Inflammatory macrophage treated with lipopolysaccharide for 1 hour (primary cell): ENCODE measurements around the gene OTOP2.

ENCODE experiments used
- DNase-seq, 2 donors: peaks; one replicate each; pipeline ENCODE4 v3.0.0-alpha.2; 2020 to 2022

The OTOP2 gene

DNA sequence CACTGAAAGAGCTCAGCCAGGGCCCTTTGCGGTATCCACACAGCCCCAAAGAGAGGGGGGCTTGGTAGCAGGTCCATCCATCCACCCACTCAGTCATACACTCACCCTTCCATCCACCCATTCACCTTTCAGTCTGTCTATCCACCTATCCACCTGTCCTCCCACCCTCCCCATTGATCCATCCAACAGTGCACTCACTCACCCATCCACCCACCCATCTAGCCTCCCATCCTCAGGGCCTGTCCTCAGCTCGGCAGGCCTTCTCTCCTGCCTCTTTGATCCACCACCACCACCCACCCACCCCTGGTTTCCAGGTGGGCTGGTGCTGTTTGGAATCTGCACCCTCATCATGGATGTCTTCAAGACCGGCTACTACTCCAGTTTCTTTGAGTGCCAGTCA lies 1.2 kb downstream of the OTOP2 start:
- no peak for DNase-seq

DNA sequence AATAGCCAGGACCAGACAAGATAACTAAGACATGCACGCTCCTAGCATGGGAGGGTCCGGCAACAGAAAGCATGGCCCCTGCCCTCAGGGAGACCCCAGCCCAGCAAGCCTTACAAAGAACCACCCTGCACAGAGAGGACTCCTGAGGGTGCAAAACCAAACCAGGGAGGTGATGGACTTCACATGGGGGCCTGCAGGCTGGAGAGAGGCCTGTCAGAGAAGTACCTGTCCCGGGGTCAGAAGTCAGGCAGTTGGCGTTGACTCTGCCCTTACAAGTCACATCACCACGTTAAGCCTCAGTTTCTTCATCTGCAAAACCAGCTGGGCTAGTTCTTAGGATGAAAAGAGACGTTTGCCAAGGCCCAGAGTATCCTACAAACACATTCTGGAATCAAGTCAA lies 4.7 kb downstream of the OTOP2 start:
- no peak for DNase-seq

DNA sequence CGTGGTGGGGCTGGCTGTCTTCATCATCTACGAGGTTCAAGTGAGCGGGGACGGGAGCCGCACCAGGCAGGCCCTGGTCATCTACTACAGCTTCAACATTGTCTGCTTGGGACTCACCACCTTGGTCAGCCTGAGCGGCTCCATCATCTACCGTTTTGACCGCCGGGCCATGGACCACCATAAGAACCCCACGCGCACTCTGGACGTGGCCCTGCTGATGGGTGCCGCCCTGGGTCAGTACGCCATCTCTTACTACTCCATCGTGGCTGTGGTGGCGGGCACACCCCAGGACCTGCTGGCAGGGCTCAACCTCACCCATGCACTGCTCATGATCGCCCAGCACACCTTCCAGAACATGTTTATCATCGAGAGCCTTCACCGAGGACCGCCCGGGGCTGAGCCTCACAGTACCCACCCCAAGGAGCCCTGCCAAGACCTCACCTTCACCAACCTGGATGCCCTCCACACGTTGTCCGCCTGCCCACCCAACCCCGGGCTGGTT lies 6.5 kb downstream of the OTOP2 start:
- no peak for DNase-seq

DNA sequence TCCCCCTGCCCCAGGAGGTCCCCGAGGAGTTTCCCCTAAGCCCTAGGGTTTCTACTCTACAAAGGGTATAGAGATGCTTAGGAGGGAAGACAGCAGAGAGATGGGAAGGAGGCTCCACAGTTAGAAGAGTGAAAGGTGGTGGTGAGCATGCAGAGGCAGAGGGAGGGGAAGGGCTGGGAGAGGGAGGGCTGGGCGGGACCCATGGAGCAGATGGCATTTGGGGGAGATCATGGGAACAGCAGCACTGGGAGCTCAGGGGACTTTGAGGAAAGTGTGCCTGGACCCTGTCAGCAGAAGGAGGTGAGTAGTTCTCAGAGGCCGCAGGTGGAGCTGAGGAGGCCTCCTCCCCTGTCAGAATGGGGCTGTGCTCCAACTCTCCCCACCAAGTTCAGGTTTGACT lies 11.0 kb downstream of the OTOP2 start:
- no peak for DNase-seq

DNA sequence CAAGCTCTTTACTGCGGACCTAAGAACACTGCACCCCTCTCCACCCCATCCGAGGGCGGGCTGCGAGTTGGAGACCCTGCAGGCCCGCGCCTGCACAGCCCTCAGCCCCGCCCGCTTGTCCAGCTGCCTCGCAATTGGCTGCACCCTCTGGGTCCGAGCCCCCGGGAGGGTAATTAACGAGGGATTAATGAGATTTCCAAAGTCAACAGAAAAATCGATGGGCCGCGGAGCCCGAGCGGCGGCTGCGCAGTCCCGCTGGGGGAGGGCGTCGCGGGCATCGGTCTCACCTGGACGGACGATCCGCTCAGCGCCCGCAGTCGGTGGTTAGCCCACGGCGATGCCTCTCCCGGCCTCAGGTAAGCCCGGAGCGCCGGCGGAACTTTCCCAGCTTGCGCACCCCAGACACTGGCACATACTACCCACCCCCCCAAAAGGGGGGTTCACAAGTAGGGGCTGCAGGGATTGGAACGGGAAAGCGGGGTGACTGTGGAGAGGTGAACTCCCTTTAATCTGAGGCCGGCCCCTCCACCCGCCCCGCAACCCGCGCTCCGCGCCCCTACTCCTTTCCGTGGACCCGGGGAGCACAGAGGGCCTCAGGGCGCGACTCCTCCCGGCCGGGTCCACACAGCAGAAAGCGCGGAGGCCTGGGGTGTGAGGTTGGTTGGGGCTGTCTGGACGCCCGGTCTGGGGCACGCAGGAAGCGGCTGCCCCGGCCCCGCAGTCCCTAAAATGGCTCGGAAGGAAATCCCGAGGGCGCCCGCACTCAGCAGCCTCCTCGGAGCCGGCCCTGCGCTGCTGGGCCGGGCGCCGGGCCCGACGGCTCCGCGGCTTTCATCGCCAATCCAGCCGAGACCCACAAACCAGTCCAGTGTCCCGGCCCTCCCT lies 11.8 kb downstream of the OTOP2 start, which contains the start of gene OTOP3:
TSS of gene OTOP3 (plus strand) at position 314 of the 885 bp plus-strand sequence. CDS start at position 338, 24 bp downstream.
- DNase-seq, result no peak

DNA sequence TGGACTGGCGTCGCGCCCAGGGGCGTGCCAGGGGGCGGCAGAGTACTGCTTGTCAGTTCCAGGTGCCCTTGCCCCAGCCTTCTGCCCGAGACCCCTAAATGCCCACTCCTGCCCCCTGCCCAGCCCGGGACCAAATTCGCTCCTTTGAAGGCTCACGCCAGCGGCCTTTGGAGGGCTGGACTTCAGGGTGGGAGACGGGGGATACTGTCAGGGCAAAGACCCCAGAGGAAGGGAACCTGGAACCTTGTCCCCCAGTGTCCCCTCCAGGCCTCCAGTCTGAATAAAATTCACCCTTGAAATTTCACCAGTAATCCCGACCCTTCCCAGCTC lies 12.4 kb downstream of the OTOP2 start:
- no peak for DNase-seq

DNA sequence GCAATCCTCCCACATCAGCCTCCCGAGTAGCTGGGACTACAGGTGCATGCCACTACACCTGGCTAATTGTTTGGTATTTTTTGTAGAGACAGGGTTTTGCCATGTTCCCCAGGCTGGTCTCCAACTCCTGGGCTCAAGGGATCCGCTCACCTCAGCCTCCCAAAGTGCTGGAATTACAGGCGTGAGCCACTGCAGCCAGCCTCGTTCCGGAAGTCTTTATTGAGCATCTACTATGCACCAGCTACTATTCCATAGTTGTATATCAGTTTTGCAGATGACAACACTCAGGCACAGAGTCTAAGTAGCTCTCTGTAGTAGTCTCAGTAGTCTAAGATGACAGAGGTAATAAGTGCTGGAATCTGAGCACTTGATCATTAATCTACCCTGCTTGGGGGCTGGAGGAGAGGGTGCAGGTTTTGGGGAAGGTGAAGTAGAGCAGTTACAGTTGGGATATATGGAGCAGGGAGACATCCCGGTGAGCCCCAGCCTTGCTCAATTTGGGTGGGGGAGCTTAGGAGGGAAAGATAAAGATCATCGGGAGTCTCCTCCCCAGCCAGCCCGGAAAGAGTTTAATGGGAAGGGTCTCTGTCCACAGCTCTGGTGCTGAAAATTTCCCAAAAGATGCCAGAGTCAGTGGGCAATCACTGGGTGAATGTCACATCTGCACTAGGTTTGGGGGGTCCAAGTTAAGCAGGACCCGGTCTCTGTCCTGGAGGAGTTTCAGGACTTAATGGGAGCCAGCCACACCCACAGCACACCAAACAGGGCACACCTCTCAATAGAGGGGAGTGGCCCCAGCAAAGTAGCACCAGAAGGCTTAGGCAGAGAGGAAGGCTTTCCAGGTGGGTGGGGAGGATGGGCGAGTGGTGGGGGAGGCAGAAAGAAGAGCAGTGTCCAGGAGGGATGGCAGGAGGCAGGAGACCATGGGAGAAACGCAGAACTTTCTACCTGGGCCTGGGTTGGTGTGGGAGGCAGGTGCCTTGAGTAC lies 13.3 kb downstream of the OTOP2 start:
- no peak for DNase-seq

DNA sequence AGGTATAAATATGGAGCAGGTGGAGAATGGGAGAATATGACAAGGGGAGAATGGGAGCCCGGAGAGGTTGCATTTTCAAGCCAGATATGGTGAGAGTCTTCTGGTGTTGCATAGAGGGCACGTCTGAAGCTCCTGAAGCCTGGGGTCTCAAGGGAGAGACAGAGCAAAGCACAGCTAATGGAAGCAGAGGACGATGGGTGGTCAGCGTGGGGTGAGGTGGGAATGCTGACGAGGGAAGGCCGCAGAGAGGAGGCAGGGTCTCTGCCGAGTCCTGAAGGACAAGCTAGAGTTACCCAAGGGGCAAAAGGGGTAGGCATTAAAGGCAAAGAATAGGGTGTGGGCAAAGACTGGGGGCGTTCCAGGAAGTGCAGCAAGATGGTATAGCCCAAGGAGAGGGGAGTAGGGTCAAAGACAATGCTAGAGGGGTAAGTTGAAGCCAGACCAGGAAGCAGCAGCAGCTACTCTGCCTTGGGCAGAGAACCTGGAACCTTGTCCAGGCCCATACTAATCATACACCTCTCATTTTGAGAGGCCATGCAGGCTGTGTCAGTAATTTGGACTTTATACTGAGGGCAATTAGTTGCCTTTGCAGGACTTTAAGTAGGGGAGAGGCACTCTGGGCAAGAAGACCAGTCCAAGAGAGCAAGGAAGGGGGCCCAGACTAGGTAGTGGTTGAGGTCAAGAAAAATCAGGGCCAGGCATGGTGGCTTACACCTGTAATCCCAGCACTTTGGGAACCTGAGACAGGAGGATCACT lies 14.3 kb downstream of the OTOP2 start:
- DNase-seq, result no peak

DNA sequence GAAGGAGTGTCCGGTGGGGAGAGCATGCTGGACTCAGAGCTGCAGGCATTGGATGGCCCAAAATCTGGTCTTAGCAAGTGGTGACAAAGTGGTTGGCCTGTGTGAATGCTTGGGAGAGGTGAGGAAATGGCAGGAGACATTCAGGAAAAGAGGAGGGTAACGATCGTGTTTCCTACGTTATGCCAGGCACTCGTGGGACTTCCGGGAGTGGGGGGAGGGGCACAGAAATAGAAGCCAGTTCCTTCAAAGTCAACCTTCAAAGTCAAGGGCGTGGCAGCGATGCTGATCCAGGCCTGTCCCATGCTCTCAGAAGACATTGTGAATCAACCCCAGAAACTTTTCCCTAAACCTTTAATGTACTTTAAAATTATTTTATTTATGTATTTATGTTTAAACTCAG lies 15.5 kb downstream of the OTOP2 start:
- DNase-seq, result no peak

DNA sequence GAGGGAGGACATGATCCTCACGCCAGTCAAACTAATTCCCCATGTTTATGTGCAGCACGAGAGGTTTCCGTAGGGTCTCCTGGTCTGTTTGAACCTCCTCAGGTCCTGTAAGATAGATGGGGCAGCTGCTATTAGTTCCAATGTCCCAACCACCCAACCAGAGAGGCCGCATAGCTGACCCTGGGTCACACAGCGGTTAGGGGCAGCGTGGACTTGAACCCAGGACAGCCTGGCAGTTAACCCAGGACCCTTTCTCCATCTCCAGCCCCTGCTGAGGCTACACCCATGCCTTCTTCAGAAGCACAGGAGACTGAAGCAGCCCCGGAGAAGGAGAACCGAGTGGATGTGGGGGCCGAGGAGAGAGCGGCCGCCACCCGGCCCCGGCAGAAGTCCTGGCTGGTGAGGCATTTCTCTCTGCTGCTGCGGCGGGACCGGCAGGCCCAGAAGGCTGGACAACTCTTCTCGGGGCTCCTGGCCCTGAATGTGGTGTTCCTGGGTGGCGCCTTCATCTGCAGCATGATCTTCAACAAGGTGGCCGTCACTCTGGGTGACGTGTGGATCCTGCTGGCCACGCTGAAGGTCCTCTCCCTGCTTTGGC lies 17.2 kb downstream of the OTOP2 start:
- DNase-seq, result no peak

DNA sequence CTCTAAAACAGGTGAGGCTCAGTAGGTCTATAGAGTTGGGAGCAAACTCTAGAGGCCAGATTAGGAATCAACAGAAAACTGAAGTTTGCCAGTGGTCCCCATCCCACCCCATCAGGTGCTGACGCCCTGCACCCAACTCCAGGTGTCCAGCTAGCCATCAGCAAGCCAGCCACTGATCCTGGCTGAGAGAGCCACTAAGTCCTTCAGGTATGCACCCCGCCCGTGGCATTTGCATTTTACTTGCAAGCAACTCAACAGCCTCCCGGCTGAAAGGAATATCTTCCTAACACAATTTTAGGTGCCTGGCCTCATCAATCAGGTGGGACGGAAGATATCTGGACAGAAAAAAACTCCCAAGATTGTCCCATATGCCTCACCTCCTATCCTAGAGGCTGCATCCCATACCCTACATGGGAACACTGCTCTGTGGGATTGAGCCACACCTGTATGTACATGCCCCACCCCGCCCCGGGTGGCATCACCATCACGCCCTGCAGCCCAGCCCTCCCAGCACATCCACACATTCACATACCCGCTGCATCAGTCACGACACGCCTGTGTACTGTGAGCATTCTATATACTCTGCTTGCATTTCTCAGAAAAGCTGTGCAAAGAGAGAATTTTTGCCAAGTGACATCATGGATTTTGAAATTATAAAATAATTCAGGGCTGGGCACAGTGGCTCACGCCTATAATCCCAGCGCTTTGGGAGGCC lies 19.9 kb downstream of the OTOP2 start:
- no peak for DNase-seq

DNA sequence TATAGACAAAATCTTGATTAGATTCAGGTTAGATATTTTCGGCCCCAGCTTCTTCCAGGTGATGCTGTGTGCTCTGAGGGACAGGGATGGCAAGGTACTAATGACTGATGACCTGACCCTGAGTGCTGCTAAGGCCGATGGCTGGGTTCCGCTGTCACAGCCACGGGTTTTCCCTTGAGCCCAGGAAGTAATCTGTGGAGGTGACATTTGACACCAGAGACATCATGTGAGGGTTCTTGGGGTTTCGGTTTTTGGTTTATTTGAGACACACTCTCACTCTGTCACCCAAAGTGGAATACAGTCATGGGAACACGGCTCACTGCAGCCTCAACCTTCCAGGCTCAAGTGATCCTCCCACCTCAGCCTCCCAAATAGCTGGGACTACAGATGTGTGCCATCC lies 21.5 kb downstream of the OTOP2 start:
- DNase-seq, result peak in 1 of 2 donors; percentile 29

DNA sequence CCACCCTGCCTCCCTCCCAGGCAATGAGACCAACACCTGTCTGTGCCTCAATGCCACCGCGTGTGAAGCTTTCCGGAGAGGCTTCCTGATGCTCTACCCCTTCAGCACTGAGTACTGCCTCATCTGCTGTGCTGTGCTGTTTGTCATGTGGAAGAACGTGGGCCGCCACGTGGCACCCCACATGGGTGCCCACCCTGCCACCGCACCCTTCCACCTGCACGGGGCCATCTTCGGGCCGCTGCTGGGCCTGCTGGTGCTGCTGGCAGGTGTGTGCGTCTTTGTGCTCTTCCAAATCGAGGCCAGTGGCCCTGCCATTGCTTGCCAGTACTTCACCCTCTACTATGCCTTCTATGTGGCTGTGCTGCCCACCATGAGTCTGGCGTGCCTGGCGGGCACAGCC lies 22.6 kb downstream of the OTOP2 start:
- no peak for DNase-seq

DNA sequence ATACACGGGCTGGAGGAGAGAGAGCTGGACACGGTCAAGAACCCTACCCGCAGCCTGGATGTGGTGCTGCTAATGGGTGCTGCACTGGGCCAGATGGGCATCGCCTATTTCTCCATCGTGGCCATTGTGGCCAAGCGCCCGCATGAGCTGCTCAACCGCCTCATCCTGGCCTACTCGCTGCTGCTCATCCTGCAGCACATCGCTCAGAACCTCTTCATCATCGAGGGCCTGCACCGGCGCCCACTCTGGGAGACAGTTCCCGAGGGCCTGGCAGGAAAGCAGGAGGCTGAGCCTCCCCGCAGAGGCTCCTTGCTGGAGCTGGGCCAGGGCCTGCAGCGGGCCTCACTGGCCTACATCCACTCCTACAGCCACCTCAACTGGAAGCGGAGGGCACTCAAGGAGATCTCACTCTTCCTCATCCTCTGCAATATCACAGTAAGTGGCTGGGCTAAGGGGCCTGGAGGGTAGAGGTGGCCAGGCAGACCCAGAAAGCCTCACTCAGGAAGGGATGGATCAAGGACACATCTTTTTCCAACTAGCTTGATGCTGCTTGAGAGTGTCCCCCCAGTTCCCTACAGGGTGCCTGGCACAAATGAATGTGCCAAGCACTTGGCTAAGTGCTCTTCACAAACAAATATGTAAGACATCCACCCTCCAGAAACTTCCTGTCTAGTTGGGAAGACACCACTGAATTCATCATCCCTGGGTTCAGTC lies 23.1 kb downstream of the OTOP2 start:
- DNase-seq, result no peak

DNA sequence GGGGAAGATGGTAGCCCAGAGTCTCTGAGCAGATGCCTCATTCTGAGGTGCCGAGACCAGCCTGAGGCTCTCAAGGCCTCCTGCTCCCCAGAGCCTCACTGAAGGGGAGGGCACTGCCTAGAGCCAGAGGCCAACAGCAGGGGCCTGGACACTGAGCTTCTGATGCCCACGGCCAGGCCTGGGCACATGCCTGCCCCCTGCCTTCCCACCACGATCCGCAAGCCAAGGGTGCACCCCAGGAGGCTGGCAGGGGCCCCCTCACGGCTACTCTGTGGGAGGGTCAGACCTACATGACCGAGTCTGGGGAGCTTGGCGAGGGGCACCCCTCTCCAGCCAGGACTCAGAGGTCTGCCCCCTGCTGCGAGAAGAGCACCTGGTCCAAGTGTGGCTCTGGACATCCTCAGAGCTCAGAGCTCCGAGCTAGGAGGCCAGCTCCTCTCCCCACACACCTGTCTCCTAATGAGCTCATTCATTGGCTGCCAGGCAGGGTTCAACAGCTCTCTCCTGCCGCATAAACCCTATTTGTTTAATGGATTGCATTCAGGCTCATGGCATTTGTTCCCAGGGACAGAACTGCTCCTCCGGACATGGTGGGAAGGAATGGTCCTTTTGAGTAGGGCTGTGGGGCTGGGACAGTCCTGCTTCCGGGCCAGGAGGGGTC lies 25.5 kb downstream of the OTOP2 start:
- DNase-seq, result no peak

DNA sequence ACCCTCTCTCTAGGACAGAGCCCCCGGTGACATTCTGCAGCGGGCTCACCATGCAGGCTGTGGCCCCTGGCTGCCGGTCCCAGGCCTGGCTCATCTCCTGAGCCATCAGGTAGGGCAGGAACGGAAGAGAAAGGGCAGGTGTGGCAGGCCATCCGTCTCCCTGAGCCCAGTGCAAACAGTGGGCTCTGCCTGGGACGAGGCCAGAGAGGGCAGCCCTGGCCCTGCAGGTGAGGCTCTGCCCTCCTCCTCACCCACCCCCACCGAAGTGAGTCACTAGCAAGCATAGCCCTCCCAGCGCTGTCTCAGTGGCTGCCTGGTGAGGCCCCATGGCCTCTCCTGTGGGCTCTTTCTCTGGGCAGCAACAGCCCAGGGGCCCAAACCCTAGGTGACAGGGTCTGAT lies 26.1 kb downstream of the OTOP2 start:
- no peak for DNase-seq

DNA sequence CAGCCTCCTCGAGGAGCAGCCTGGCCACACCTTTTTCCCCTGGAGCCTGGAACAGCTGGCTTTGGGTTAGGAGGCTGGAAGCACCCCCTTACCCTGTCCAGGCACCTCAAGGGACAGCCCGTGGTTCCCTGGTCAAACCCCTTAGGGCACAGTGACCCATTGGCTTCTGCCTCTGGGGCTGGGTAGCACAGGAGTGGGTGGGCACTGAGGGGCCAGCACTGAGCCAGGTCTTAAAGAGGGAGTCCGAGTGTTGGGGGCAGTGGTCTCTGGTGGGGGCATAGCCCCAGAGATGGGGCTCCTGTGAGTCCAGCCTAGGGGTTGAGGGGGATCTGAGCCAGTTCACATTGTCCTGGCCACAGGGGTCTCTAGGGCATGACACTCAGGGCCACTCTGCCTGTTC lies 27.0 kb downstream of the OTOP2 start:
- no peak for DNase-seq

DNA sequence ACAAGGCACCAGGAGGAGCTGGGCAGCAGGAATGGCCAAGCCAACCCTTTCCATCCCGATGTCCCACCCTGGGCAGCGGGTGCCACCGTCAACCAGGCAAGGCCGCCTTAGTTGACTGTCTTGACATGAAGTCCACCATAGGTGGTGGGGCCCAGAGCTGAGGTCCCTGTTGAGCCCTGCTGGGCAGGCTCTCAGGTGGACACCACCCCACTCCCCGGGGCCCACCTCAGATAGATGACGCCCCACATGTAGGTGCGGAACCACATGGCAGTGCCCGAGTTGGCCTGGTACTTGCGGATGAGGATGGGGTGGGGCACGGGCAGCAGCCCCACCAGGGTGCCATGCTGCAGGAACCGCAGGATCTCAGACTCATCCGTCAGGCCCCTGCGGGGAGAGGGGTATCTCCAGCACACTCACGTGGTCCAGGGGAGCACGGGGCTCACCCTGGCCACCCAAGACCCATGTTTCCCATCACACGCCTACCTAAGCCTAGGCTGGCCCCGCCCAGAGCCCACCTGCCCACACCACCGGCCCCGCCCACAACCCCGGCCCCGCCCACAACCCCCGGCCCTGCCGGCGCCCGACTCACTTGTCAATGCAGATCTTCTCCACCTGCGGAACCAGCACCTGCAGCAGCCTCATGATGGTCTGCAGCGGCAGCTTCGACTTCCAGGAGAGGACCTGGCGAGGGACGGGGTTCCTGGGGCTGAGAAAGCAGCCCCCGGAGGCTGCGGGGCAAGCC lies 27.8 kb downstream of the OTOP2 start:
- DNase-seq, result no peak

DNA sequence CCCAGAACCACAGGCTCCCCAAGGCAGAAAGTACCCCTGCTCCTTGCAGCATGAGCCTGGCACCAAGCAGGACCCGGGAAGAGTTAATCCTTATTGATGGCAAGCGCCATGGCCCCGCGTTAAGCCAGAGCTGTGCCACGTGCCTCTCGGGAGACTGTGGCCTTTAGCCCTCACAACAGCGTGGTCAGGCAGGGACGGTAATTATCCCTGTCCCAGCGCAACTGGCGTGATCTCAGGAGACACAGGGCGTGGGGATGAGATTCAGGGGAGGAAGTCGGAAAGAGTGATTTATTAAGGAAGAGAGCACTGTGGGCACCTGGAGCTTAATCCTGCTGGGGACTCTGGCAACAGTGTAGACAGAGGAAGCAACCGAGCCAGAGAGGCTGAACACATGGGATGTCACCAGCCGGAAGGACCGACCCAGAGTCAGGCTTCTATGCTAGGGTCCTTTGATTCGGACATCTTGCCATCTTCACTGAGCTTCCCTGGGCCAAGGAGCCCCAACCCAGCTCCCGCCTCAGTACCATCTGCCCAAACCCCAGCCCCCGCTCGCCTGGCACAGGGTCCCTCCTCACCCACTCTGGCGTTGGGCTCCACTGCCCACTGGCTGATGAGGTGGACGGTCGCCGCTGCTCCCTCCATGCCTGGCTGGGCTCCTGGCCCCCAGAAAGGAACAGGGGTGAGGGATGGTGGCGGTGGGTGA lies 28.5 kb downstream of the OTOP2 start:
- no peak for DNase-seq
